T follicular helper cell (primary cell): Measurements from ENCODE around the gene PRKAR2B.
A peak's percentile ranks its signal among the peaks of the same experiment; 100 is the strongest.

Source experiments
- DNase-seq: peaks from one replicate; pipeline ENCODE4 v3.0.0-alpha.2; 2020; ENCODE audit warnings: low read depth

PRKAR2B gene

DNA sequence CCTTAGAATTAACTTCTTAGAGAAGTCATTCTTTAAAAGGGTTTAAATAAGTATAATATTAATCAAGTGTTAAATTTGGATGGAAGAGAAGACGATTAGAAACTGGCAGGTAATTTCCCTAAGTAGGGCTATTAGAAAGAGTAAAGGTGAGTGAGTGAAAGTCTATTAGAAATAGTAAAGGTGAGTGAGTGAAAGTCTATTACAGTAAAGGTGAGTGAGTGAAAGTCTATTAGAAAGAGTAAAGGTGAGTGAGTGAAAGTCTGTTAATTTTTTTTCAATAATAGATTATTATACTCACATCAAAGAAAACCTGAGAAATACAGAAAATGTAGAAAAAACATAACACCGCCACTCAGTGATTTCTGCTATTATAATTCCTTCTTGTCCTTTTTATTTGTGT, 113.5 kb downstream of the PRKAR2B start:
- DNase-seq = no peak

GRCh38 chr7:107160389-107160788, 115.9 kb downstream of the PRKAR2B start:
- DNase-seq = no peak

GRCh38 chr7:107161415-107161814, 116.9 kb downstream of the PRKAR2B start:
- no peak for DNase-seq

DNA sequence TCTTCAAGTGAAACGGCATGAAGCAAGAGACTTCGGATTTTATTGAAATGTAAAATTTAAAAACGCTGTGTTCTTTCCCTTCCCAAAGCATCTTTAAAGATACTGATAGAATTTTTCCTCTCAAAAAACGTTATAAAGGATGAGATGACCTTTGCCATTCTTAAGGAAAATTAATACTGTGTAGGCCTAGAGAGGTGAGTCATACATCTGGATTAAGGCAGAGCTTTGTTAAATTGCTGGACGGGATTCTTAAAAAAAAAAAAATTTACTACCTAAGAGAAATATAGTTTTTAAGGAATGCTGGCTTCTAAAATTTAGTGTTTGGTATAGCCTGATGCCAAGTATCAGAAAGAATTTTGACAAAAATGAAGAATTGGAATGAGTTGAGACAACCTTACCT, 118.0 kb downstream of the PRKAR2B start:
- DNase-seq = no peak

DNA sequence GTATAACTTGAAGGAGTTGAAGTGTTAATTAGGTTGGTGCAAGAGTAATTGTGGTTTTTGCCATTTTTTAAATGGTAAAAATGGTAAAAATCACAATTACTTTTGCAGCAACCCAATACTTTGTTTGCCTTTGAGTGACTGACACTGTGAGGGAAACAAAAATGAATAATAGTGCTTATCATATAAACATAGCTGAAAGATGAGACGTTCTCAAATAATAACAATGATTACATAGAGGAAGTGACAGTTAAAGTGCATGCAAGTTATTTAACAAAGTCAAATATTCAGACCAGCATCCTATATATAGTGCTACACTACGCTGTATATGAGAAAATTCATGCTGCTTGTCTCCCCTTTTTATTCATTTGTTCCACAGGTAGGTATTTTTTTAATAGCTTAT, 119.6 kb downstream of the PRKAR2B start:
- DNase-seq = no peak

DNA sequence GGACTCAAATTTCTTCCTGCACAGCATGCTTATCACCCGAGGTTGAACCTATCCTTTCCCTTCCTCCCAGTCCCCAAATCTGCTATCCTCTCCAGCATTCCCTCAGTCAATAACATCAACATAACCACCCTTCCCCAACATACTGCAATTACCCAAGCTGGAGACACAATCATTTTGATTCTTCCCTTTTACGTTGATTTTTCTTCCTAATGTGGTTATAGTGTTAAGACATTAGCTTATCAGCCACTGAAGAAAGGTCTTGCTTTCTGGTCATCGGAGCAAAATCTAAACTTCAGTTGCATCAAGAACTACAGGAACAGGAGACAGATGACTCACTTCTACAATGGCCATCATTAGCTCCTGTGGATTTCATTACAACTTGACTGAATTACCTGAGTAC, 120.8 kb downstream of the PRKAR2B start:
- DNase-seq = no peak

DNA sequence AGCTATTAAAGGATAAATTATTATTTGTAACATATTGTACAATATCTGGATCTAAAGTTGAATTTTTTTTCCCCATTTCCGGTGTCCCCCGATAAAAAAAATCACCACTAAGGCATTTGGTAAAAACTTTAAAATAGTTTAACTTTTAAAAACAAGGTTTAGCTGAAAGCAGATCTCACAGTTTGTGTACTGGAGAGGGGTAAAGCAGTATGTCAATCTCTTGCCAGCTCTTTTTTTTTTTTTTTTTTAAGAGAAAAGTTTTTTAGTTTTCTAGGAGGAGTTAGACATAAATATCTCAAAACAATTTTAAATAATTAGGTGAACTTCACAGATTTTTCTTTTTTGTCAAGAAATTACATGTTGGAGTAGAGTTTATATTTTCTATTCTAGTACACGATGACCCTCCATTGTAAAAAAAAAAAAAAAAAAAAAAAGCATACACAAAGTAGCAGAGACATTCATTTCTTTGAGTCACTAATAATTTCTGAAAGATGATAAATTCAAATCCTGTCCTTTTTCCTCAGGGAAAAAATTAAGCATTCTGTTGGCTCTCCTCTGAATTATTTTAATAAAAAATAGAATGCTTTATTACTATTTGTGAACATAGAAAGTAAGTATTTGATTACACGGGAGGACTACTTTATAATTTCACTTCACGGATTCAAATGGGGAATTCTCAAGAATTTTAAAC, 122.4 kb downstream of the PRKAR2B start:
- DNase-seq = no peak

DNA sequence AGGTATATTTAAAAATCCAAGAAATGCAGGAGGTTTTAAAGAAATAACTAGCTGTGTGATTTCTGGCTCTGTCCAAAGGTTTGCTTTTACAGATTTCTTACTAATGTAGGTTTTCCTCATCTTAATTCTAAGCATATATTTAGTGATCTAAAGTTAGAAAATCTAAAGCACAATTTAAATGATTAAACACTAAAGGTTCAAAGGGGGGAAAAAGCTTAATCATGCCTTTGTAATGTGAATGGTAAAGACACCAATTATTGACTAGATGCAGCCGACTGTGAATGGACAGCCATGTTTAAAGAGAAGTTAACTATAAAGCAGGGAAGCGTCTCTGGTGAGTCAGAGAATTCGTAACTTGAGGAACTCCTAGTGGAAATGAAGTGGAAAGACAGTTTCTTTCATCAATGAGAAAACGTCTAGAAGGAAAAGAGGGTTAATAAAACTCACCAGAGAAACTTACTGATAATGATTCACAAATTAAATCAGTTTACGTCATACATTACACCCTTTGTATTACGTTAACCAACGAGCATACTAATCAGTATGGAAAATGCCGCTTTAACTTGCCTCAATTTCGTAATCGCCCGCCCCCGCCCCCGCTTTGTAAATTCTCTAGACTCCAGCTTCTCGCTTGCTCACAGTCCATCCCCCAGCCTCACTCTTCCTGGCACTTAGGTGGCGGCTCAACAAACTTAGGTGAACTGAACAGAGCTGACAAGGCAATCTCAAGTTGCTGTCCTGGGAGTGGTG, 123.2 kb downstream of the PRKAR2B start:
- peak; percentile 71 for DNase-seq

GRCh38 chr7:107168233-107169119, 124.0 kb downstream of the PRKAR2B start, which contains the start of gene HBP1:
TSS of gene HBP1 (plus strand) at chr7:107169003. CDS start at chr7:107179894, 10,891 bp downstream.
- peak; percentile 97 for DNase-seq

GRCh38 chr7:107169120-107170050, 124.9 kb downstream of the PRKAR2B start:
- DNase-seq = peak; percentile 76

- DNase-seq = no peak
Measured at GRCh38 chr7:107170051-107170915, 125.8 kb downstream of the PRKAR2B start.

DNA sequence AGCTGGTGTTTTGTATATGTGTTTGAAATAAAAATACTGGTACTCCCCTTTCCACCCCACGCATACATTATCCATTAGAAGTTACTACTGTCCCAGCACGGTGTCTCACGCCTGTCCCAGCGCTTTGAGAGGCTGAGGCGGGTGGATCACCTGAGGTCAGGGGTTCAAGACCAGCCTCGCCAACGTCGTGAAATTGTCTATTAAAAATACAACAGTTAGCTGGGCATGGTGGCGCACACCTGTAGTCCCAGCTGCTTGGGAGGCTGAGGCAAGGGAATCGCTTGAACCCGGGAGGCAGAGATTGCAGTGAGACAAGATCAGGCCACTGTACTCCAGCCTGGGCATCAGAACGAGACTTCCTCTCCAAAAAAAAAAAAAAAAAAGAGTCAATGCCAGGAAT, 127.0 kb downstream of the PRKAR2B start:
- DNase-seq = no peak

DNA sequence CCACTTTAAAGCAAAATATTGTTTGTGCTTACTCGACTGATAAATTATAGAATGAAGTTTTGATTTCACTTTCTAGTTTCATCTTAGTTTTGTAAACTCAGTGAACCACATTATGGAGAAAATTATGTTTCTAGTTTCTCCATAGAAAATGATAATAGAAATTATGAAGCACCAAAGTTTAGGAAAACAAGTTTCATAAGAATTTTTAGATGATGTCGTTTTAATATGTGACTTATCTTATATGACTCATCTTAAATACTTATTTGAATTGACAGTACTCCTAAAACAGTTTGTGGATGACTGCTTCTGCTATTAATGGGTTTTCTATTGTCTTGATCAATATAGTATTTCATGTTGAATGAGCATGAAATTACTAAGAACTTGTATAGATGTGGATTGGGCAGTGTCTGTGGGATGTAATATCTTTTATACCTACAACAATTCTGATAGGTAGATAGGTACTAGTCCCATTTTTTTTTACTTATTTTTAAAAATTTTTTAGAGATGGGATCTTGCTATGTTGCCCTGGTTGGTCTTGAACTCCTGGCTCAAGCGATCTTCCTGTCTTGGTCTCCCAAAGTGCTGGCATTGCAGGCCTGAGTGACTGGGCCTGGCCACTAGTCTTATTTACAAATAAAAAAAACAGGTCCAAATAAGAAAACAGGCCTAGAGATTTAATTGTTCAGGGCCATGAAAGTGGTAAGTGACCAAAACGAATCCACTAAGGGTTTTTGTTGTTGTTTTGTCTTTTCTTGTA, 127.9 kb downstream of the PRKAR2B start:
- no peak for DNase-seq

- DNase-seq = no peak
Measured at GRCh38 chr7:107173191-107173590, 128.7 kb downstream of the PRKAR2B start.

DNA sequence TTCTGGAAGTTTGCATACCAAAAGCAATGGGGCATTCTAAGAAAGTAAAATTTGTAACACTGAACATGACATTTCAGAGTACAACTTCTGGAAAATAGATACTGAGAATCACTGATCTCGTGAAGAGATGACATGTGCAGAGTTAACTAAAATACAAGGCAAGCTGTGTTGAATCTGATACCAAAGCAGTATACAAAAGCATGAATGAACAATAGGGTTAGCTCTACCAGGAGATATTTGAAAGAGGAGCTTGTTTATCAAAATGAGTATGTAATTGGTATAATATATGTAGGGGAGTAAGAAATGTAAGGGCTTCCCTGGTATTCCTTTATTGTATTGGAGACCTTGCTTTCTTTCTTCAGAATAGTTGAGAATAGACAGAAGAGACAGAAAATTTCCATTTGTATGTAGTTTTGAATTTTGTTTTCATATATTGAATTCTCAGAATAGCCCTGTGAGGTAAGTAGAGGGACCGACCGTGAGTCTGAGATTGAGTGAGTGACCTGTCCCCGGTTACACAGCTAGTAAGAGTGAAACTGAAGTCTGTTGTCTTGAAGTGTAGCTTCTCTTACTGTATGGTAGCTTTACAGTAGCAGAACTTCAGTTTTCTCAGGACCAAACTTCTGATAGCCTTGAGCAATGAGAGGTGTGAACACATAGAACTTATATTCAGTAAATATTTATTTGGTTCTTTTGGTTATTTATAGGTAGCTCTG, 129.3 kb downstream of the PRKAR2B start:
- DNase-seq = no peak

DNA sequence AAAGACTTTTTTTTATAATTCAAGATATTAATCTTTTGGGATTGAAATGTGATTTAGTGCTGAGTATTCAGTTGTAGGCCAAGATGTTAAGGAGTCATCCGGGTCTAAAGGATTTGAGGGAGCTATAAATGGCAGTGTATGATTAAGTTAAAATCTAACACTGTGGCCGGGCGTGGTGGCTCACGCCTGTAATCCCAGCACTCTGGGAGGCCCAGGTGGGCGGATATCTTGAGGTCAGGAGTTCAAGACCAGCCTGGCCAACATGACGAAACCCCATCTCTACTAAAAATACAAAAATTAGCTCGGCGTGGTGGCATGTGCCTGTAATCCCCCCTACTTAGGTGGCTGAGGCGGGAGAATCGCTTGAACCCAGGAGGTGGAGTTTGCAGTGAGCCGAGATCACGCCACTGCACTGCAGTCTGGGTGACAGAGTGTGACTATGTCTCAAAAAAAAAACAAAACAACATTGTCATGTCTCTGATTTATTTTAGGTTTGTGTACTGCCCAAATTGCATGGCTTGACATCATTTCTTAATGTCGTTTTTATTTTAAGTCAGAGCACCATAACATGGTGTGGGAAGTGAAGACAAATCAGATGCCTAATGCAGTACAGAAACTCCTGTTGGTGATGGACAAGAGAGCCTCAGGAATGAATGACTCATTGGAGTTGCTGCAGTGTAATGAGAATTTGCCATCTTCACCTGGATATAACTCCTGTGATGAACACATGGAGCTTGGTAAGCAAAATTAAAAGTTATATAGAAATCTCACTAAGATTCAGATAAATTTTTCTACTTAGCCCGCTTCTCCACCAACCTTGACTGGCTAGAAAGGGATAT, 135.0 kb downstream of the PRKAR2B start:
- DNase-seq = no peak

- peak; percentile 43 for DNase-seq
Measured at GRCh38 chr7:107180378-107180777, 135.9 kb downstream of the PRKAR2B start.

- no peak for DNase-seq
Measured at GRCh38 chr7:107181172-107181571, 136.7 kb downstream of the PRKAR2B start.
